RCC 7860 (cell line): ENCODE results near the gene WDR20.
"Not testable (repeated sequence)": the region's sequence is repeated elsewhere in the genome, so short reads cannot be mapped to it uniquely, and the experiment has no call there.

ENCODE experiments used
- DNase-seq: peaks from one replicate; pipeline ENCODE4 v3.0.0-alpha.2; 2015; ENCODE audit warnings: low spot score
- FAIRE-seq: peaks from 2 replicates; lab custom pipeline; 2012; peaks lifted over from hg19 to GRCh38; lab: Jason Lieb, UNC

Gene WDR20

GRCh38 chr14:102131741-102132140 lies 8.0 kb upstream of the WDR20 start:
- no peak for FAIRE-seq
- no peak for DNase-seq

- not testable (repeated sequence) for FAIRE-seq, DNase-seq
Observed at GRCh38 chr14:102134021-102134420, 5.7 kb upstream of the WDR20 start.

- FAIRE-seq, DNase-seq: not testable (repeated sequence)
Observed at GRCh38 chr14:102134719-102135118, 5.0 kb upstream of the WDR20 start.

GRCh38 chr14:102135456-102135855 lies 4.2 kb upstream of the WDR20 start:
- DNase-seq, FAIRE-seq: not testable (repeated sequence)

GRCh38 chr14:102138535-102138934 lies 1.2 kb upstream of the WDR20 start:
- DNase-seq, result no peak
- FAIRE-seq, result no peak

GRCh38 chr14:102138961-102139285 lies 774 bp upstream of the WDR20 start:
- DNase-seq (peak; percentile 4), FAIRE-seq (no peak)

- FAIRE-seq, result no peak
- DNase-seq, result no peak
Observed at GRCh38 chr14:102140027-102140749, 491 bp downstream of the WDR20 start.

GRCh38 chr14:102140750-102141145 lies 1.1 kb downstream of the WDR20 start:
- FAIRE-seq, result no peak
- DNase-seq, result no peak

GRCh38 chr14:102141797-102142196 lies 2.1 kb downstream of the WDR20 start:
- DNase-seq (no peak), FAIRE-seq (no peak)

- FAIRE-seq, result no peak
- DNase-seq, result no peak
Observed at GRCh38 chr14:102144914-102145313, 5.2 kb downstream of the WDR20 start.

GRCh38 chr14:102145395-102145794 lies 5.7 kb downstream of the WDR20 start:
- no peak for DNase-seq
- FAIRE-seq, result no peak

GRCh38 chr14:102146423-102146822 lies 6.7 kb downstream of the WDR20 start:
- no peak for FAIRE-seq
- no peak for DNase-seq

- FAIRE-seq, result no peak
- DNase-seq, result no peak
Observed at GRCh38 chr14:102150083-102150482, 10.4 kb downstream of the WDR20 start.

GRCh38 chr14:102150744-102151143 lies 11.0 kb downstream of the WDR20 start:
- no peak for FAIRE-seq

GRCh38 chr14:102151411-102151810 lies 11.7 kb downstream of the WDR20 start:
- not testable (repeated sequence) for FAIRE-seq, DNase-seq

More at GRCh38 chr14:102150744-102151143, 11.0 kb downstream of the WDR20 start:
- DNase-seq, result no peak

GRCh38 chr14:102154121-102154520 lies 14.4 kb downstream of the WDR20 start:
- FAIRE-seq, result no peak
- DNase-seq, result no peak

- DNase-seq (no peak), FAIRE-seq (no peak)
Observed at GRCh38 chr14:102154821-102155549, 15.3 kb downstream of the WDR20 start.

GRCh38 chr14:102157346-102157745 lies 17.6 kb downstream of the WDR20 start:
- FAIRE-seq, result no peak
- DNase-seq, result no peak

- no peak for DNase-seq
- FAIRE-seq, result no peak
Observed at GRCh38 chr14:102158797-102159196, 19.1 kb downstream of the WDR20 start.

- FAIRE-seq (peak; percentile 75), DNase-seq (peak; percentile 25)
Observed at GRCh38 chr14:102159841-102160240, 20.1 kb downstream of the WDR20 start.

- FAIRE-seq, result no peak
Observed at GRCh38 chr14:102162487-102162886, 22.8 kb downstream of the WDR20 start.

GRCh38 chr14:102164241-102164641 lies 24.5 kb downstream of the WDR20 start:
- peak; percentile 61 for DNase-seq
- peak; percentile 35 for FAIRE-seq

More at GRCh38 chr14:102162487-102162886, 22.8 kb downstream of the WDR20 start:
- no peak for DNase-seq
